HG02571 (cell line): ENCODE measurements around the gene AMOTL1.

ENCODE experiments used
- ATAC-seq: cut with Tn5 transposase; IDR thresholded peaks from one replicate; pipeline ENCODE4 v1.9.1; 2021; ENCODE audit warnings: mild to moderate bottlenecking, moderate library complexity; ENCODE audit not compliant: unreplicated experiment

Gene AMOTL1

DNA sequence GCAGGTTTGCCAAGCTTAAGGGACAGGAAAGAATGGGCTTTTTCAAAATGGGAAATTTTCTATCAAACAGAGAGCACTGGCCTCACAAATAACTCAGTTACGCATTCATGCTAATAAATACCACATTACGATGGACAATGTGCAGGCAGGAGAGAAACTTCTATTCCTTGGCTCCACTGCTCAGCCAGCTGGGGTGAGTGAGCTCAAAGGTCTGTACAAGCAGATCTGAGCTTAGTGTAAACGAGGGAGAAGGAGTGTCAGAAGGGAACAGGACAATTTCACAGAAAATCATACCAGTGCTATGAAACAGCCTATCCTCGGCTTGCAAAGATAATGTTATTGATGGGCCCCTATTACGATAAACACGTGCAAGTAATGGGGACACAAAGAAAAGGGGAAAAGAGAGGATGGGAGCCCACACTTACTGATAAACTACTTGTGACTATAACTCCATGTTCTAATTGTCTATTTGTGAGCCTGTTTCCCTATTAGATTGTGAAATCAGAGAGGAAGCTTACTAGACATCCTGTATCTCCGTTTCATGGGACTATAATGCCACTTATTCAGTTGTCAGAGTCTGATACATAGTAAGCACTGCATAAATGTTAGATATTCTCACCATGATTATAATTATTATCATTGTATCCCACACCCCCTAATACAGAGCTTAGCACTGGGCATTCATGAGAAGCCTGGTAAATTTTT, 46.3 kb downstream of the AMOTL1 start:
- ATAC-seq, result no peak

DNA sequence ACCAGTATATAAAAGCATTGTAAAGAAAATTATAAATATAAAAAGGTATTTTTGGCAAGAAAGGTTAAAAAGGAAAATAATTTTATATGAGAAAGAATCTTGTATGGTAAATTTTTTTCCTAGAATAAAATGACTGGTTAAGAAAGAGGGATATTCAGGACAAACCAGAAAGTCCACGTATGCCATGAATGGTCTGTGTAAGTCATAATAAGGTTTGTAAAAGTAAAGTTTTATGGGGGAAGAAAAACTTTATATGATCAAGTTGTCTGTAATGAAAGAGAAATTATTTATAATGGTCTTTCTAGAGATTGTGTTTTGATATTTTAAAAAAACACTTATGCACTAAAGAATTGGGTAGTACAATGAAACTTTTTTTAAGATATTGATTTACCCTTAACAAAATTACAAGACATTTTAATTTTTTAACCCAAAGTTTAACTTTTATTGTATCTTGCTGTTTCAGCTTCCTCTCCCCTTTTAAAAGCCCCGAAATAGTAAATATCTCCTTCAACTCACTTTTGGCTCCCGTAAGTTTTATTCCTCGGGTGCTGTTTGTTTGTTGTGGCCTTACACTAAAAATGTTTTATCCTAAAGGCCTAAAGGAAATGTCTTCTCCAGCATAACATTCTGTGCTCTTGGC, 47.7 kb downstream of the AMOTL1 start:
- ATAC-seq, result no peak

DNA sequence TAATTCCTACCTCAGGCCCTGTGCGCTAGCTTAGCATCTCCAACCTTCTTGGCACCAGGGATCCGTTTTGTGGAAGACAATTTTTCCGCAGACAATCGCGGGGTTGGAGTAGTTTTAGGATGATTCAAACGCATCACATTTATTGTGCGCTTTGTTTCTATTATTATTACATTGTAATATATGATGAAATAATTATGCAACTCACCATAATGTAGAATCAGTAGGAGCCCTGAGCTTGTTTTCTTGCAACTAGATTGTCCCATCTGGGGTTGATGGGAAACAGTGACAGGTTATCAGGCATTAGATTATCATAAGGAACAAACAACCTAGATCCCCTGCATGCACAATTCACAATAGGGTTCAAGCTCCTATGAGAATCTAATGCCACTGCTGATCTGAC, 52.3 kb downstream of the AMOTL1 start:
- no peak for ATAC-seq

GRCh38 chr11:94821439-94821838, 53.3 kb downstream of the AMOTL1 start:
- ATAC-seq, result no peak

- ATAC-seq, result no peak
These were observed 53.9 kb downstream of the AMOTL1 start for GRCh38 chr11:94822080-94822479.

- ATAC-seq, result no peak
These were observed 55.1 kb downstream of the AMOTL1 start for GRCh38 chr11:94823102-94823732.

DNA sequence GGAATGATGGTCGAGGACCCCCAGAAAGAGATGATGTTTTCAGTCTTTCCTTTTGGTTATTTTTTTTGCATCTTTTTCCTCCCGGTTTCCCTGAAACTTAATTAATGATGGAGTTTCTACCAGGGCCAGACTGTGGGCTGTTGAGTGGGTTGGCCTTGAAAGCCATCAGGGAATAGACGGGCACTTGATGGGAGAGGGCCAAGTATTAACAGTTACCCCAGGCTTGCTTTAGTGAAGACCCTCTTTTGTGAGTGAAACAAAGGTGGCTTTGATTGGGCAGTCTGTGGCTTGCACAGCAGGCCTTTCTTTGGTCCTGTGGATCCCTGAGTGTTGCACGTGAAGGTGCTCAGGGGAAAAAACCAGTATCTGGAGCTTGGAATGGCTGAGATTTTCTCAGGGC, 56.9 kb downstream of the AMOTL1 start:
- ATAC-seq, result no peak

DNA sequence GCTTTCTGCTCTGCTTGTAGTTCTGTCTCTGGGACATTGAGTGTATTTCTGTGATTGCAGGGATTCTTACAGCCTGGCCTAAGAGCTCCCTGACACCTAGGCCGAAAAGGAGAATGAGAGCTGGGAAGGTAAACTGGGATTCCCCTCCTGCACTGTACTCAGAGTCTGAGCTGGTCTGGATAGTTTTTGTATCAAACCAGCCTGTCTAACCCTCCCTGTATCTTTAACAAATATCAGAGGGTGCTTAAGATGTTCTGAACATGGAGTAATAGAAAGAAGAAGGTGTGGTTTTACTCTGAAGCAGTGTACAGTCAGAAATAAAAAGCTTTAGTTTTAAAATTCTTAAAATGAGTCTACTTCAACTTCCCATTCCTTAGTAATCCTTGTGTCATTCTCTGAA, 57.3 kb downstream of the AMOTL1 start:
- no peak for ATAC-seq

DNA sequence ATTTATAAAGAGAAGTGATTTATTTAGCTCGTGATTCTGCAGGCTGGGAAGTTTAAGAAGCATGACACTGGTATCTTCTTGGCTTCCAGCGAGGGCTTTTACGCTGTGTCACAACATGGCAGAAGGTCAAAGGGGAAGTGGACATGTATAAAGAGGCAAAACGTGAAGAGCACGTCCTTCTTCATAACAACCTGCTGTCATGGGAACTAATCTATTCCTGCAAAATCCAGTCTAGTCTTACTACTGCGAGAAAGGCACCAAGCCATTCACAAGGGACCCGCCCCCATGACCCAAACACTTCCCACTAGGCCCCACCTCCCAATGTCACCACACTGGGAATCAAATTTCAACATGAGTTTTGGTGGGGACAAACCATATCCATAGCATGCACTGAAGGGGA, 58.3 kb downstream of the AMOTL1 start:
- ATAC-seq, result no peak

GRCh38 chr11:94828088-94828487, 59.9 kb downstream of the AMOTL1 start:
- ATAC-seq, result no peak

DNA sequence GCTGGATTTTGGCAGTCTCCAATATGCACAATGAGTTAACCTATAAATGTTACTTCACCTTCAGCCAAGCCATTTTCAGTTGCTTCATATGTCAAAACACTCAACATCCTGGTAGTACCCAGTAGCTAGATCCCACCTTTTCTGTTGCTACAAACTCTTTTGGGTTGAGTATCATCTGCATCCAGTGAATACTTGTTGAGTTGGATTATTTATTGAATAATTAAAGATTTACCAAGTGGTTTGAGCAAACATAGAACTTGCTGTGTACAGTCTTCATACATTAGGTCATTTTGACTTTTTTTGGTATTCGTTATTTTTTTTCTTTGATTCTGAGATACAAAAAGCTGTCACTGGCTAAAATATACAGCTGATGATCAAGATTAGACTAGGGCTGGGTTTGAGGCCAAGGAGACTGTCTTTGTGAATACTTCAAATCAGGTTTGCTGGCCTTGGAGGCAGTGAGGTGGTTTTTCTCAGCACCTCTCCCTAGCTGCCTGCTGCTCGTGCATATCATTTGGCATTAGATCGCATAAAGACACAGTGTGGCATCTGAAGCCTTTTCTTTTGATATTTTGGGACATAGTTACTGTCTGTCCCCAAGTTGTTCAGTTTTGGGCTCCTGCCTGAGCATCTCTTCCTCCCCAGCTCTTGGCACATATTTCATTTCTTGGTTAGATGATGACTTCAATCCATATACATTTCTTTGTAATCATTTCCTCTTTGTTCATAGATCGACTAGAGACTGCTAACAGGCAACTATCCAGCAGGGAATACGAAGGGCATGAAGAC, 62.8 kb downstream of the AMOTL1 start:
- no peak for ATAC-seq

- no peak for ATAC-seq
These were observed 63.4 kb downstream of the AMOTL1 start for GRCh38 chr11:94831529-94831928.

DNA sequence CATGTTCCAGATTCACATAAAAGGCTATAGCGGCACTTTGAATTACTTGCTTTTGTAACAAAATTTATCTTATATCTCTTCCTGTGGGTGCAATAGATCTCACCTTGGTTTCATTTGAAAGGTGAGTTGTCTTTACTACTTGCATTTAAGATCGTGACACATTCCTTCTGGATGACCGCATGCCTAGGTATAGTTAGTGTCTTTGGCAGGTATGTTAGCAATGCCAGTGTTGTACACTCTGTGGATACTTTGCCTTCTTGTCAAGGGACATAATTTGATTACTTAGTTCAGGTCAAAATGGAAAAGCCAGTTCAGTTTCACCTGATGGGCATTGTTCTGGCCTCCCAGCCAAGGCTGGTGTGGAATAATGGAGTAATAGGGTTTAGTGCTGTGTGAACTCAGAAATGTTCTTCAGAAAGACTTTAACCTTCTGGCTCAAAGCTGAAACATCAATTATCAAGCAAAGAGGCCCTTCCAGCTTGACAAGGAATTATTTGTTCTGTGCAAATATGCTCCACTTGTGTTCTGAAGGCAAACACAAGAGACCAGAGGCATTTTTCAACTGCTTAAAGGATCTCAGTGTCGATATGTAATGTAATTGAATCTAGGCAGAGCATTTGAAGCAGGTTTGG, 64.6 kb downstream of the AMOTL1 start:
- ATAC-seq, result no peak

- ATAC-seq, result no peak
These were observed 66.9 kb downstream of the AMOTL1 start for GRCh38 chr11:94834911-94835593.

DNA sequence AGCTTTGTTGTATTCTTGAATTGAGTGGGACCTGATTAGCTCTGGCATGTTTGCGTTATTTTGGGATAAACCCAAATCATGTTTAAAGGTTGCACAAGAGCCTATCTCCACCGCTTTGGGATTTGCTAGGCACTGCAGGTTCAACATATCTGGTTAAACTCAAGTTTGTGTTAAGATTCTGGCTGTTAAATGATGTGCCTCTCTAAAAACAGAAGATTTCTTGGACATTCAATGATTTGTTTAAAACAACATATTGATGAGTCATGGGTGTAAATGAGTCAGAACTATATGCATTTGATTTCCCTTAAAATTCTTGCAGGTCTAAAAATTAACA, 67.4 kb downstream of the AMOTL1 start:
- ATAC-seq, result no peak

- no peak for ATAC-seq
These were observed 69.2 kb downstream of the AMOTL1 start for GRCh38 chr11:94837317-94837716.

DNA sequence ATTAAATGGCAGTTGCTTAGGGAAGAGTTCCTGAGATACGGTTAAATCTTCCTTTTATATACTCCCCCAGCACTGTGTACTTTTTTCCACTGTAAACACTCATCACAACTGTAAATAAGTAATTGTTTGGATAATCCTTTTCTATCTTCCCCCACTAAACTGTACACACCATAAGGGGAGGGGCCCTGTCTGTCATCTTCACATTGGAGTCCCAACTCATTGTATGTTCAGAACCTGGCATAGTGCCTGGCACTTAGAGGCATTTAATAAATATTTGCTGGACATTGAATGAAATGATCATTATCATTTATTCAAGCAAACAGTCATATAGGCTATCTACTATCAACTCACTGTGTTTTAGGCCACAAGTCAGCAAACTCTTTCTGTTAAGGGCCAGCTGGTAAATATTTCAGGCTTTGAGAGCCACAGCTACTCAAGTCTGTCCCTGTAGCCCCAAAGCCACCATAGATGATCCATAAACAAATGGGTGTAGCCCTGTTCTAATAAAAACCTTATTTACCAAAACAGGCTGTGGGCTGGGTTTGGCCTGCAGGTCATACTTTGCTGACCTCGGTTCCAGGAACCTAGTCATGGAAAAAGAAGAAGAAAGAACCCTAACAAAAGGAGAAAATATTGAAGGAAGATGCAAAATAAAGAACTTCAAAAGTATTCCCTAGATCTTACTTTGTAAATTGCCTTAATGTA, 70.0 kb downstream of the AMOTL1 start:
- ATAC-seq, result no peak

GRCh38 chr11:94840209-94840608, 72.1 kb downstream of the AMOTL1 start:
- no peak for ATAC-seq

DNA sequence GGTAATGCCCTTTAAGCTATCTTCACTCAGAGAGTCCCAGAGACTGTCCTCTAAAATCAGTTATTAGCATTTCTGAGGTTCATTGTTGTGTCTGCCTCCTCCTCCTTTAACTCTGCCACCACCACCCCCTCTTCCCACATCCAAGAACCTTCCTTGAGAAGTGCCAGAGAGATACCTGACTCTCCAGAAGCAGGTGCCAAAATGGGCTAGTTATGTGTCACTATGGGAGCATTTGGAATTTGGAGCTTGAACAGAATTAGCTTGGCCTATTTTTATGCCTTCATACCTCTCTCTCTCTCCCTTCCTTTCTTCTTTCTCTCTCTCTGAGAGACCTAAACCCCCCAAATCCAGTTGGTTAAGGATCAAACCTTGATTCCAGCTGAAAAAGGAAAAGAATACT, 75.9 kb downstream of the AMOTL1 start:
- no peak for ATAC-seq

- ATAC-seq, result no peak
These were observed 77.5 kb downstream of the AMOTL1 start for GRCh38 chr11:94845622-94846021.
